Smooth muscle cell (in vitro differentiated cells): Measurements from ENCODE around the gene PLK3. TPM values are rescaled to one million over a fixed set of nuclear protein-coding genes. Genes with fewer than 3 reads are reported as not detected.
"Not testable (repeated sequence)": the region's sequence is repeated elsewhere in the genome, so short reads cannot be mapped to it uniquely, and the experiment has no call there.

Experiments used
- DNase-seq: peaks from one replicate; lab custom pipeline; 2025; ENCODE audit not compliant: unreplicated experiment; lab: John Stamatoyannopoulos, UW
- H2AFZ ChIP-seq: fragments of 200-600 bp; sonication (generic); 2 replicates; pipeline ENCODE4 v1.6.0; 2016; ENCODE audit warnings: antibody characterized with exemption, low read depth, mild to moderate bottlenecking
- H3F3A ChIP-seq: fragments of 200-600 bp; sonication (generic); 2 replicates; pipeline ENCODE4 v1.6.0; 2017; ENCODE audit warnings: antibody characterized with exemption, low read depth
- H3K27ac ChIP-seq: fragments of 200-600 bp; sonication (generic); 2 replicates; pipeline ENCODE4 v1.5.1; 2016; ENCODE audit warnings: low read depth, mild to moderate bottlenecking
- H3K27me3 ChIP-seq: fragments of 200-600 bp; sonication (generic); 2 replicates; pipeline ENCODE4 v1.6.1; 2016; ENCODE audit warnings: low read depth, mild to moderate bottlenecking
- H3K36me3 ChIP-seq: fragments of 200-600 bp; sonication (generic); 2 replicates; pipeline ENCODE4 v1.5.1; 2016; ENCODE audit warnings: low read depth
- H3K4me1 ChIP-seq: fragments of 200-600 bp; sonication (generic); 2 replicates; pipeline ENCODE4 v1.5.1; 2016; ENCODE audit warnings: low read depth
- H3K4me2 ChIP-seq: fragments of 200-600 bp; sonication (generic); 2 replicates; pipeline ENCODE4 v1.6.0; 2016; ENCODE audit warnings: mild to moderate bottlenecking
- H3K4me3 ChIP-seq: fragments of 200-600 bp; sonication (generic); 2 replicates; pipeline ENCODE4 v1.5.1; 2016; ENCODE audit warnings: mild to moderate bottlenecking
- H3K79me2 ChIP-seq: fragments of 200-600 bp; sonication (generic); 2 replicates; pipeline ENCODE4 v1.6.0; 2016; ENCODE audit warnings: low read depth, mild to moderate bottlenecking
- H3K9ac ChIP-seq: fragments of 200-600 bp; sonication (generic); 2 replicates; pipeline ENCODE4 v1.6.0; 2016; ENCODE audit warnings: low read depth
- H3K9me3 ChIP-seq: fragments of 200-600 bp; sonication (generic); replicated peaks from 2 replicates; pipeline ENCODE4 v1.5.1; 2016; ENCODE audit warnings: low read depth
- H4K20me1 ChIP-seq: fragments of 200-600 bp; sonication (generic); 2 replicates; pipeline ENCODE4 v1.6.0; 2016; ENCODE audit warnings: low read depth
- CTCF ChIP-seq: fragments of 200-600 bp; sonication (generic); IDR thresholded peaks from 2 replicates; pipeline ENCODE4 v1.5.1; 2017; ENCODE audit warnings: borderline replicate concordance, mild to moderate bottlenecking, antibody characterized with exemption; ENCODE audit not compliant: insufficient read depth, poor library complexity, severe bottlenecking
- WGBS: methylation state at CpG from one replicate; pipeline ENCODE4 v1.1.7; 2016; ENCODE audit warnings: low lambda C conversion rate; 5-methylcytosine and 5-hydroxymethylcytosine counted together
- polyA plus RNA-seq: library from polyadenylated mRNA; unstranded; fragments of >200 nt; fragmentation: Nextera tagmentation; extraction: Ambion mirVana; gene quantifications from 2 replicates; pipeline ENCODE4 v1.2.1, GENCODE V29; 2016
- total RNA-seq: library from RNA; depleted of rRNA; stranded (reverse); fragments of >200 nt; gene quantifications from 2 replicates; pipeline ENCODE4 v1.2.3, GENCODE V29; 2014

Gene PLK3
- total and polyA plus RNA-seq, 2 experiments from 2014 or later = 39.7 to 42.0 TPM

GRCh38 chr1:44835738-44836675 is 35.8 kb downstream of the PLK3 start:
- Histone ChIP-seq H3K36me3 (no peaks in the 10 kb centered on the region), H3K4me2 (no peak overlapping the region), H3K27me3 (no peaks in the 10 kb centered on the region), H3K9me3 (no peaks in the 10 kb centered on the region), H3F3A (no peaks in the 10 kb centered on the region), H3K4me1 (no peaks in the 10 kb centered on the region), H3K27ac (no peak overlapping the region), H3K4me3 (no peak overlapping the region), H2AFZ (no peak overlapping the region), H3K9ac (no peak overlapping the region), H3K79me2 (no peaks in the 10 kb centered on the region), H4K20me1 (no peaks in the 10 kb centered on the region)
- WGBS = 71% methylated on average over 23 of the region's 23 CpGs
- DNase-seq = peak; percentile 16
- TF ChIP-seq CTCF = peak; percentile 68

- not testable (repeated sequence) for H3K36me3 ChIP-seq, H3K9ac ChIP-seq, H4K20me1 ChIP-seq, H3K4me2 ChIP-seq, H3K9me3 ChIP-seq, H2AFZ ChIP-seq, H3K27ac ChIP-seq, H3F3A ChIP-seq, H3K79me2 ChIP-seq, H3K4me1 ChIP-seq, H3K27me3 ChIP-seq, H3K4me3 ChIP-seq, DNase-seq
- 95% methylated on average over 11 of the region's 11 CpGs for WGBS
These were observed 38.1 kb downstream of the PLK3 start for GRCh38 chr1:44838294-44838693.

GRCh38 chr1:44839576-44839975 is 39.4 kb downstream of the PLK3 start:
- H2AFZ ChIP-seq = no peak overlapping the region
- H3K9ac ChIP-seq = no peak overlapping the region
- H3K36me3 ChIP-seq = no peaks in the 10 kb centered on the region
- no peak overlapping the region for H3K4me3 ChIP-seq
- no peaks in the 10 kb centered on the region for H3K27me3 ChIP-seq
- H4K20me1 ChIP-seq = no peaks in the 10 kb centered on the region
- H3F3A ChIP-seq = peaks cover 4% of the 10 kb centered on the region
- no peak overlapping the region for H3K27ac ChIP-seq
- no peak overlapping the region for H3K4me2 ChIP-seq
- no peaks in the 10 kb centered on the region for H3K79me2 ChIP-seq
- TF ChIP-seq CTCF = no peak
- no peak for DNase-seq
- no peaks in the 10 kb centered on the region for H3K9me3 ChIP-seq
- WGBS = 58% methylated on average over 3 of the region's 4 CpGs
- H3K4me1 ChIP-seq = no peaks in the 10 kb centered on the region

GRCh38 chr1:44842486-44842861 is 42.3 kb downstream of the PLK3 start:
- Histone ChIP-seq H3K4me2 (peak overlapping the region; percentile 93), H3K4me3 (peak overlapping the region; percentile 56), H3K4me1 (no peaks in the 10 kb centered on the region), H3K9ac (peak overlapping the region; percentile 24), H3K79me2 (no peaks in the 10 kb centered on the region), H3K27me3 (no peaks in the 10 kb centered on the region), H3K36me3 (no peaks in the 10 kb centered on the region), H4K20me1 (no peaks in the 10 kb centered on the region), H3F3A (peaks cover 4% of the 10 kb centered on the region), H2AFZ (peak overlapping the region; percentile 12), H3K9me3 (no peaks in the 10 kb centered on the region), H3K27ac (no peak overlapping the region)
- TF ChIP-seq CTCF = no peak
- DNase-seq = no peak
- WGBS = 58% methylated on average over 16 of the region's 16 CpGs
